ENCODE measurements around the gene LAPTM4A. TPM values are rescaled to one million over a fixed set of nuclear protein-coding genes. Genes with fewer than 3 reads are reported as not detected.
A peak's percentile ranks its signal among the peaks of the same experiment; 100 is the strongest.

LAPTM4A gene
- total RNA-seq, 1 experiment from 2014 or later: 62.7 TPM

GRCh38 chr2:19989667-19990415 lies 61.6 kb downstream of the LAPTM4A start, which contains the start of gene WDR35:
Gene WDR35, minus strand, starts transcription at chr2:19990105. Its CDS starts 90 bp downstream, at chr2:19990015.
- intact Hi-C loops (cut with micrococcal nuclease): no loop called here

GRCh38 chr2:19989342-19989666 lies 62.1 kb downstream of the LAPTM4A start:
- H3K4me2 ChIP-seq (ENCODE audit: low read length): peak overlapping the region; percentile 93
- peak overlapping the region; percentile 53 for H3K9ac ChIP-seq (ENCODE audit: low read length)
- intact Hi-C loops (cut with micrococcal nuclease): no loop called here
- H3K9me2 ChIP-seq (replicated peaks; ENCODE audit: low read length): no peaks in the 10 kb centered on the region
- ATAC-seq (peak; percentile 18), DNase-seq (no peak)
- H3K79me2 ChIP-seq (ENCODE audit: low read length): peaks cover 13% of the 10 kb centered on the region
- no peak for TF ChIP-seq EZH2 (IDR thresholded peaks at IDR 0.05; ENCODE audit: low read length, unreplicated experiment)
- TF ChIP-seq EZH2phosphoT487 (IDR thresholded peaks at IDR 0.05; ENCODE audit: borderline replicate concordance, low read length): no peak
- no peak for TF ChIP-seq CTCF (conservative IDR thresholded peaks at IDR 0.05; ENCODE audit: low read depth, low read length)
- H3K36me3 ChIP-seq (ENCODE audit: low read depth, low read length): peaks cover 2% of the 10 kb centered on the region; the same call in 1 of the 2 replicates
- CTCF ChIA-PET: no interaction called here
- H3K27ac ChIP-seq (ENCODE audit: low read length): no peak overlapping the region
- no peaks in the 10 kb centered on the region for H3K27me3 ChIP-seq (ENCODE audit: low read length)
- peak overlapping the region; percentile 85 for H3K4me3 ChIP-seq (ENCODE audit: low read length)
- H3F3A ChIP-seq (ENCODE audit: low read length, unreplicated experiment): no peaks in the 10 kb centered on the region
- H2AFZ ChIP-seq (ENCODE audit: low read length): peak overlapping the region; percentile 99
- no peaks in the 10 kb centered on the region for H4K20me1 ChIP-seq (ENCODE audit: low read length)
- BruUV-seq (replicated peaks): no TSS peak
- no peaks in the 10 kb centered on the region for H3K9me3 ChIP-seq (ENCODE audit: low read length)
- POLR2A ChIA-PET (ENCODE audit: unreplicated experiment): interaction anchor here (0.6 kb wide), 2 partner anchors 15 to 1251 kb away, joined by 3 to 7 read pairs; no protein-coding TSS in a partner anchor
- peaks cover 19% of the 10 kb centered on the region for H3K4me1 ChIP-seq (ENCODE audit: insufficient read depth, low read length)

More at GRCh38 chr2:19989667-19990415, 61.6 kb downstream of the LAPTM4A start, which contains the start of gene WDR35:
- Histone ChIP-seq H3K36me3 (ENCODE audit: low read depth, low read length) (no peaks in the 10 kb centered on the region), H3K9me3 (ENCODE audit: low read length) (no peaks in the 10 kb centered on the region), H3K9ac (ENCODE audit: low read length) (peak within 1 kb of the TSS; percentile 53), H2AFZ (ENCODE audit: low read length) (peak within 1 kb of the TSS; percentile 99), H3K27ac (ENCODE audit: low read length) (no peak within 1 kb of the TSS), H4K20me1 (ENCODE audit: low read length) (no peaks in the 10 kb centered on the region), H3K4me2 (ENCODE audit: low read length) (peak within 1 kb of the TSS; percentile 93), H3K4me1 (ENCODE audit: insufficient read depth, low read length) (peaks cover 19% of the 10 kb centered on the region), H3K79me2 (ENCODE audit: low read length) (peaks cover 13% of the 10 kb centered on the region), H3K27me3 (ENCODE audit: low read length) (no peaks in the 10 kb centered on the region), H3F3A (ENCODE audit: low read length, unreplicated experiment) (no peaks in the 10 kb centered on the region), H3K4me3 (ENCODE audit: low read length) (peak within 1 kb of the TSS; percentile 85), H3K9me2 (replicated peaks; ENCODE audit: low read length) (no peaks in the 10 kb centered on the region)
- ATAC-seq: peak; percentile 91
- peak; percentile 94 for DNase-seq
- ChIA-PET POLR2A (ENCODE audit: unreplicated experiment) (interaction anchor here (0.6 kb wide), 2 partner anchors 47 to 1251 kb away, joined by 3 to 17 read pairs; no protein-coding TSS in a partner anchor), CTCF (no interaction called here)
- BruUV-seq (replicated peaks): TSS peak; percentile 51
- TF ChIP-seq EZH2 (IDR thresholded peaks at IDR 0.05; ENCODE audit: low read length, unreplicated experiment): no peak
- TF ChIP-seq CTCF (conservative IDR thresholded peaks at IDR 0.05; ENCODE audit: low read depth, low read length): no peak

- ChIA-PET CTCF (interaction anchor here (0.6 kb wide), 1 partner anchor 24 kb away, joined by 5 read pairs; no protein-coding TSS in a partner anchor), POLR2A (ENCODE audit: unreplicated experiment) (interaction anchor here (0.6 kb wide), 1 partner anchor 14 kb away, joined by 7 read pairs; no protein-coding TSS in a partner anchor)
- ATAC-seq (peak; percentile 18; the same call in 1 of the 2 replicates), DNase-seq (peak; percentile 40)
- H3K4me2 ChIP-seq (ENCODE audit: low read length): peak overlapping the region; percentile 93
- H3K36me3 ChIP-seq (ENCODE audit: low read depth, low read length): peaks cover 2% of the 10 kb centered on the region; the same call in 1 of the 2 replicates
- peaks cover 13% of the 10 kb centered on the region for H3K79me2 ChIP-seq (ENCODE audit: low read length)
- no TSS peak for BruUV-seq (replicated peaks)
- no peaks in the 10 kb centered on the region for H3K9me2 ChIP-seq (replicated peaks; ENCODE audit: low read length)
- H3K9me3 ChIP-seq (ENCODE audit: low read length): no peaks in the 10 kb centered on the region
- H4K20me1 ChIP-seq (ENCODE audit: low read length): no peaks in the 10 kb centered on the region
- no peaks in the 10 kb centered on the region for H3F3A ChIP-seq (ENCODE audit: low read length, unreplicated experiment)
- no peak overlapping the region for H3K9ac ChIP-seq (ENCODE audit: low read length)
- H3K4me1 ChIP-seq (ENCODE audit: insufficient read depth, low read length): peaks cover 19% of the 10 kb centered on the region
- no peak overlapping the region for H3K27ac ChIP-seq (ENCODE audit: low read length)
- H3K27me3 ChIP-seq (ENCODE audit: low read length): no peaks in the 10 kb centered on the region
- H3K4me3 ChIP-seq (ENCODE audit: low read length): peak overlapping the region; percentile 85
- peak overlapping the region; percentile 99; the same call in 1 of the 2 replicates for H2AFZ ChIP-seq (ENCODE audit: low read length)
- TF ChIP-seq EZH2 (IDR thresholded peaks at IDR 0.05; ENCODE audit: low read length, unreplicated experiment) (no peak), CTCF (conservative IDR thresholded peaks at IDR 0.05; ENCODE audit: low read depth, low read length) (no peak), EZH2phosphoT487 (IDR thresholded peaks at IDR 0.05; ENCODE audit: borderline replicate concordance, low read length) (no peak)
- intact Hi-C loops (cut with micrococcal nuclease): no loop called here
Observed at GRCh38 chr2:19988600-19988999, 62.8 kb downstream of the LAPTM4A start.
